Gastroesophageal sphincter (tissue), 3 donors: ENCODE measurements around the gene FRK.

Experiments used
- POLR2A ChIP-seq, 2 donors: fragments of 450-650 bp; IDR thresholded peaks; one replicate each; pipeline ENCODE4 v1.6.1; 2017; ENCODE audit warnings: antibody characterized with exemption in 2 of 2, mild to moderate bottlenecking in 2 of 2, moderate library complexity in 1 of 2
- POLR2AphosphoS5 ChIP-seq: sonication (generic); formaldehyde crosslinking; IDR thresholded peaks from one replicate; pipeline ENCODE4 v1.6.1; 2017; ENCODE audit warnings: antibody characterized with exemption
- TF ChIP-seq, protein P1 (sequence below), 4 experiments: fragments of 200-600 bp in 2 of 4; fragments of 450-650 bp in 2 of 4; sonication (generic) in 1 of 4; IDR thresholded peaks; one replicate each; pipeline ENCODE4 v1.5.1; 2017 to 2019; ENCODE audit warnings: antibody characterized with exemption in 4 of 4, mild to moderate bottlenecking in 2 of 4, moderate library complexity in 2 of 4

GRCh38 chr6:115984809-115985208, 75.9 kb downstream of the FRK start:
- TF ChIP-seq, protein P1, sequence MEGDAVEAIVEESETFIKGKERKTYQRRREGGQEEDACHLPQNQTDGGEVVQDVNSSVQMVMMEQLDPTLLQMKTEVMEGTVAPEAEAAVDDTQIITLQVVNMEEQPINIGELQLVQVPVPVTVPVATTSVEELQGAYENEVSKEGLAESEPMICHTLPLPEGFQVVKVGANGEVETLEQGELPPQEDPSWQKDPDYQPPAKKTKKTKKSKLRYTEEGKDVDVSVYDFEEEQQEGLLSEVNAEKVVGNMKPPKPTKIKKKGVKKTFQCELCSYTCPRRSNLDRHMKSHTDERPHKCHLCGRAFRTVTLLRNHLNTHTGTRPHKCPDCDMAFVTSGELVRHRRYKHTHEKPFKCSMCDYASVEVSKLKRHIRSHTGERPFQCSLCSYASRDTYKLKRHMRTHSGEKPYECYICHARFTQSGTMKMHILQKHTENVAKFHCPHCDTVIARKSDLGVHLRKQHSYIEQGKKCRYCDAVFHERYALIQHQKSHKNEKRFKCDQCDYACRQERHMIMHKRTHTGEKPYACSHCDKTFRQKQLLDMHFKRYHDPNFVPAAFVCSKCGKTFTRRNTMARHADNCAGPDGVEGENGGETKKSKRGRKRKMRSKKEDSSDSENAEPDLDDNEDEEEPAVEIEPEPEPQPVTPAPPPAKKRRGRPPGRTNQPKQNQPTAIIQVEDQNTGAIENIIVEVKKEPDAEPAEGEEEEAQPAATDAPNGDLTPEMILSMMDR (IDR thresholded peaks at IDR 0.05), result no peak
- TF ChIP-seq POLR2AphosphoS5, result no peak
- no peak for TF ChIP-seq POLR2A (IDR thresholded peaks at IDR 0.05)
